HEK293 (cell line): ENCODE data around the gene SMCP.

Experiments
- CTCF ChIA-PET: fragments of 350-600 bp; formaldehyde crosslinking; extraction: SDS; loops from one replicate; lab custom pipeline; 2021; ENCODE audit warnings: antibody characterized with exemption; lab: Yijun Ruan, JAX
- POLR2A ChIA-PET: fragments of 300-600 bp; formaldehyde crosslinking; extraction: SDS; loops from one replicate; lab custom pipeline; 2020; ENCODE audit warnings: antibody characterized with exemption, inconsistent platforms; lab: Yijun Ruan, JAX
- H3K27ac ChIP-seq: fragments of 200-500 bp; sonication (Bioruptor generic); 2 replicates; pipeline ENCODE4 v1.5.1; 2014; ENCODE audit warnings: low read depth, low read length, control low read depth, inconsistent platforms; ENCODE audit errors: extremely low read depth
- H3K36me3 ChIP-seq, 2 experiments: fragments of 200-500 bp in 1 of 2; sonication (Bioruptor generic) in 1 of 2; 1 replicate in 1 of 2; 2 replicates in 1 of 2; pipeline ENCODE4 v1.5.1; 2014 to 2017; ENCODE audit warnings: inconsistent platforms in 2 of 2, low read length in 2 of 2; ENCODE audit not compliant: control insufficient read depth in 2 of 2, insufficient read depth in 1 of 2
- H3K4me1 ChIP-seq: fragments of 200-500 bp; sonication (Bioruptor generic); 2 replicates; pipeline ENCODE4 v1.5.1; 2014; ENCODE audit warnings: mild to moderate bottlenecking, low read length, inconsistent platforms; ENCODE audit not compliant: control insufficient read depth, insufficient read depth
- H3K4me3 ChIP-seq: 2 replicates; pipeline ENCODE4 v1.5.1; 2011; ENCODE audit warnings: low read depth, mild to moderate bottlenecking, control low read depth, low read length, moderate library complexity
- H3K9me3 ChIP-seq: fragments of 200-500 bp; sonication (Bioruptor generic); 2 replicates; pipeline ENCODE4 v1.5.1; 2014; ENCODE audit warnings: low read depth, low read length, inconsistent platforms; ENCODE audit not compliant: control insufficient read depth, insufficient read depth
- MYNN ChIP-seq: fragments of 450-650 bp; formaldehyde crosslinking; IDR thresholded peaks from 2 replicates; pipeline ENCODE4 v1.5.1; 2016; ENCODE audit warnings: missing biosample characterization, missing genetic modification characterization, borderline replicate concordance
- PRDM1 ChIP-seq: fragments of 450-650 bp; formaldehyde crosslinking; IDR thresholded peaks from 2 replicates; pipeline ENCODE4; 2016; ENCODE audit warnings: missing biosample characterization, missing genetic modification characterization
- PRDM10 ChIP-seq: fragments of 450-650 bp; formaldehyde crosslinking; IDR thresholded peaks from 2 replicates; pipeline ENCODE4 v1.5.1; 2016; ENCODE audit warnings: missing biosample characterization, missing genetic modification characterization
- ZBTB11 ChIP-seq: fragments of 450-650 bp; formaldehyde crosslinking; conservative IDR thresholded peaks from 2 replicates; pipeline ENCODE4 v1.5.1; 2016; ENCODE audit warnings: low read depth, missing biosample characterization, missing genetic modification characterization
- ZBTB21 ChIP-seq: fragments of 450-650 bp; formaldehyde crosslinking; IDR thresholded peaks from 2 replicates; pipeline ENCODE4 v1.5.1; 2017; ENCODE audit warnings: missing biosample characterization, missing genetic modification characterization
- ZFP3 ChIP-seq: fragments of 450-650 bp; formaldehyde crosslinking; IDR thresholded peaks from 2 replicates; pipeline ENCODE4 v1.5.1; 2016; ENCODE audit warnings: low read depth, missing biosample characterization, missing genetic modification characterization
- ZNF114 ChIP-seq: fragments of 450-650 bp; formaldehyde crosslinking; IDR thresholded peaks from 2 replicates; pipeline ENCODE4 v1.5.0; 2017; ENCODE audit warnings: missing biosample characterization, missing genetic modification characterization
- ZNF280D ChIP-seq: fragments of 450-650 bp; formaldehyde crosslinking; IDR thresholded peaks from 2 replicates; pipeline ENCODE4 v1.5.1; 2016; ENCODE audit warnings: missing biosample characterization, missing genetic modification characterization
- ZNF302 ChIP-seq: fragments of 450-650 bp; formaldehyde crosslinking; IDR thresholded peaks from 2 replicates; pipeline ENCODE4 v1.5.1; 2016; ENCODE audit warnings: missing biosample characterization, missing genetic modification characterization, low read depth
- ZNF311 ChIP-seq: fragments of 450-650 bp; formaldehyde crosslinking; IDR thresholded peaks from 2 replicates; pipeline ENCODE4 v1.5.1; 2017; ENCODE audit warnings: missing biosample characterization, missing genetic modification characterization, borderline replicate concordance
- ZNF350 ChIP-seq: fragments of 450-650 bp; formaldehyde crosslinking; IDR thresholded peaks from 2 replicates; pipeline ENCODE4 v1.5.0; 2017; ENCODE audit warnings: missing biosample characterization, mild to moderate bottlenecking, missing genetic modification characterization
- ZNF488 ChIP-seq: fragments of 450-650 bp; formaldehyde crosslinking; IDR thresholded peaks from 2 replicates; pipeline ENCODE4 v1.5.1; 2016; ENCODE audit warnings: missing biosample characterization, missing genetic modification characterization
- ZNF555 ChIP-seq: fragments of 450-650 bp; formaldehyde crosslinking; conservative IDR thresholded peaks from 2 replicates; pipeline ENCODE4 v1.5.1; 2017; ENCODE audit warnings: missing biosample characterization, mild to moderate bottlenecking, missing genetic modification characterization, inconsistent platforms
- ZNF776 ChIP-seq: fragments of 450-650 bp; formaldehyde crosslinking; IDR thresholded peaks from 2 replicates; pipeline ENCODE4 v1.5.0; 2017; ENCODE audit warnings: missing biosample characterization, missing genetic modification characterization, borderline replicate concordance
- ZNF791 ChIP-seq: fragments of 450-650 bp; formaldehyde crosslinking; IDR thresholded peaks from 2 replicates; pipeline ENCODE4 v1.5.1; 2016; ENCODE audit warnings: missing biosample characterization, missing genetic modification characterization

Gene SMCP

GRCh38 chr1:152884506-152884905, 6.4 kb downstream of the SMCP start (continued):
- no peak for TF ChIP-seq ZNF488 (tag by site-specific recombination)
- TF ChIP-seq PRDM1: no peak
- no peak for TF ChIP-seq ZNF280D (tag by site-specific recombination)
- TF ChIP-seq ZNF555 (tag by site-specific recombination): no peak
- no peak for TF ChIP-seq ZNF114 (tag by site-specific recombination)
- TF ChIP-seq PRDM10 (tag by site-specific recombination): no peak
- TF ChIP-seq ZNF776 (tag by site-specific recombination): no peak
- TF ChIP-seq ZFP3: no peak
- no peak for TF ChIP-seq ZBTB11
- TF ChIP-seq ZBTB21 (tag by site-specific recombination): no peak
- no peak for TF ChIP-seq ZNF302 (tag by site-specific recombination)

GRCh38 chr1:152884966-152885624, 7.0 kb downstream of the SMCP start:
- H3K27ac ChIP-seq: no peak overlapping the region
- no peaks in the 10 kb centered on the region for H3K4me1 ChIP-seq
- TF ChIP-seq MYNN (tag by site-specific recombination) (no peak), ZNF311 (no peak), ZNF350 (tag by site-specific recombination) (no peak), ZNF791 (no peak)
- ChIA-PET POLR2A (no interaction called here), CTCF (interaction anchor here (1.3 to 1.7 kb wide), 3 partner anchors 13 to 15 kb away, joined by 3 to 8 read pairs (median 4); no protein-coding TSS in a partner anchor)
- no peaks in the 10 kb centered on the region for H3K9me3 ChIP-seq
- no peak overlapping the region for H3K4me3 ChIP-seq
- H3K36me3 ChIP-seq: no peaks in the 10 kb centered on the region
